NCI-H510A treated with DMSO at 0.1 percent for 48 hours (cell line): ENCODE results near the gene MLF2.
A peak's percentile ranks its signal among the peaks of the same experiment; 100 is the strongest.

Experiments used
- DNase-seq: peaks from one replicate; lab custom pipeline; 2025; lab: John Stamatoyannopoulos, UW

The MLF2 gene

GRCh38 chr12:6752921-6753771 lies at the start of gene MLF2:
TSS of gene MLF2 (minus strand) at chr12:6753141. CDS start at chr12:6752334, 807 bp downstream.
- peak; percentile 89 for DNase-seq

GRCh38 chr12:6799147-6799546 lies 46.2 kb upstream of the MLF2 start:
- no peak for DNase-seq

- DNase-seq: no peak
These were observed 43.6 kb upstream of the MLF2 start for GRCh38 chr12:6796576-6796975.

GRCh38 chr12:6795088-6795487 lies 42.1 kb upstream of the MLF2 start:
- DNase-seq: no peak

- DNase-seq: no peak
These were observed 39.7 kb upstream of the MLF2 start for GRCh38 chr12:6792522-6793201.

- no peak for DNase-seq
These were observed 39.1 kb upstream of the MLF2 start for GRCh38 chr12:6791931-6792520.

- DNase-seq: no peak
These were observed 37.7 kb upstream of the MLF2 start for GRCh38 chr12:6790496-6791150.

- DNase-seq: no peak
These were observed 36.3 kb upstream of the MLF2 start, which contains the start of gene CD4 for GRCh38 chr12:6788972-6789924. TSS of gene CD4 (plus strand) at chr12:6789528. CDS start at chr12:6800139, 10,611 bp downstream.

GRCh38 chr12:6787309-6787708 lies 34.4 kb upstream of the MLF2 start:
- no peak for DNase-seq

GRCh38 chr12:6786416-6787094 lies 33.6 kb upstream of the MLF2 start:
- no peak for DNase-seq

- DNase-seq: no peak
These were observed 31.8 kb upstream of the MLF2 start for GRCh38 chr12:6784761-6785160.

- DNase-seq: no peak
These were observed 31.4 kb upstream of the MLF2 start for GRCh38 chr12:6784296-6784695.

GRCh38 chr12:6783828-6784227 lies 30.9 kb upstream of the MLF2 start:
- no peak for DNase-seq

- DNase-seq: no peak
These were observed 30.1 kb upstream of the MLF2 start for GRCh38 chr12:6782850-6783566.

- DNase-seq: no peak
These were observed 29.2 kb upstream of the MLF2 start for GRCh38 chr12:6782119-6782518.

- DNase-seq: no peak
These were observed 27.6 kb upstream of the MLF2 start for GRCh38 chr12:6780573-6780972.

GRCh38 chr12:6779708-6780432 lies 26.9 kb upstream of the MLF2 start:
- no peak for DNase-seq

GRCh38 chr12:6778574-6779550 lies 25.9 kb upstream of the MLF2 start:
- DNase-seq: peak; percentile 82
